ENCODE data around the gene PIAS3.
"Not testable (repeated sequence)": the region's sequence is repeated elsewhere in the genome, so short reads cannot be mapped to it uniquely, and the experiment has no call there.

The PIAS3 gene

GRCh38 chr1:145822779-145823331 is 36.0 kb downstream of the PIAS3 start:
- DNase-seq, result not testable (repeated sequence)

GRCh38 chr1:145818095-145818494 is 40.8 kb downstream of the PIAS3 start:
- DNase-seq, result not testable (repeated sequence)

DNA sequence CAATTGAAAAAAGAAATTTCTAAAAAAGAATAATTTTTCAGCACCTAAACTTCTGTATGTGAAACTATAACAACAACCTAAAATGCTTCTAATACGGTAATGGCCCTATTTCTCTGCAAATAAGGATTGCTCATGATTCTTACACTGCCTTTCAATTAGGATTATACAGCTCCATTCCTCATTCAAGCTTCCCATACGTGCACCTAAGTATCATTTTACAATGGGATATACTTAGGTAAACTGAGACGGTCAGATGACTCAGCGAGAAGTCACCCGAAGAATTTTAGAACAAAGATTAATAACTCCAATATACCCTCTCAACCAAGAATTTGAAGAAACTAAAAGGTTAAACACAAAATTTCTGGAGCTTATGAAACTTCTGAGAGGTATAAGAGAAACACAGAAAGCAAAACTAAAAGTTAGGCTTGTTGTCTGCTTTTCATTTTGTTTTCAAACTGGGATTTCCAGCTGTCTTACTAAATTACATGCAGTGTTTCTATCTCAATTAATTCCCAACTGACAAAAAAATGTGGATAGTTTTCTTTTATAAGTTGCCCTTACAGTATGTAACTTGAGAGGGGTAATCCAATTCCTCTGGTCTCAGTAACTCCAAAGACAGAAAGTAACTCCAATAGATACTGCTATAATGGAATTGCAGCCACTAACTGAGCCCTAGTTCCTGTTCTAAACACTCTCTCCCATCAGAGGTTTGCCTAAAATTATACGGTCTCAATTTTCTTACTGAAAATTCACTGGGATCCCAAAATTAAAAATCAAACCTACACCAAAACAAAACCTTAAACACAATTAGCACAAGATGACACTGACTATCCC is 45.7 kb downstream of the PIAS3 start:
- DNase-seq, result not testable (repeated sequence)

GRCh38 chr1:145806844-145807243 is 52.0 kb downstream of the PIAS3 start:
- DNase-seq, result no peak

DNA sequence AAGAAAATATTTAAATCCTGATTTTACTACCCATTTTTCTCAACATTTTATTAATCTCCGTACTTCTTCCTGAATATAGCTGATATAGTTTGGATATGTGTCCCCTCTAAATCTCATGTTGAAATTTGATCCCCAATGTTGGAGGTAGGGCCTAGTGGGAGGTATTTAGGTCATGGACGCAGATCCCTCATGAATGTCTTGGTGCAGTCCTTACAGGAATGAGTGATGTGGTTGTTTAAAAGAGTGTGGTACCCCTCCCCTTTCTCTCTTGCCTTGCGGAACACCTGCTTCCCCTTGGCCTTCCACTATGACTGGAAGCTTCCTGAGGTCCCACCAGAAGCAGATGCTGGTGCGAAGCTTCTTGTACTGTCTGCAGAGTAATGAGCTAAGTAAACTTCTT is 52.5 kb downstream of the PIAS3 start:
- DNase-seq, result no peak

DNA sequence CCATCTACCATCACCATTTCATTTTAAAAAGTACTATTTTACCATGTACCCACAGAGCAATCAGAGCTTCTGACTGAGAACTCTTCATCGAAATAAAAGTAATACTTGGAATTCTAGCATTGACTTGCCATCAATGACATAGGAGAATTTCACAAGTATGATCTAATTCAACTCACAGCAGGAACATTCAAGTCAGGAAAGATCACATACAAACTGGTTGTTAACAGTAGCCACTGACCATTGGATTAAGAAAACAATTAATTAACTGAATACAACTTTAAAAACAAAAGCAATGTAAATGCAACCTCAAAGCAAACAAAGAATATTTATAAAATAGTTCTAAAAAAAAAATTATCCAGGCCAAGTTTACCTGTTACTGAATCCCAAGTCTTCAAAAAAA is 53.8 kb downstream of the PIAS3 start:
- no peak for DNase-seq

- DNase-seq, result no peak
Observed at GRCh38 chr1:145804235-145805045, 54.4 kb downstream of the PIAS3 start.

DNA sequence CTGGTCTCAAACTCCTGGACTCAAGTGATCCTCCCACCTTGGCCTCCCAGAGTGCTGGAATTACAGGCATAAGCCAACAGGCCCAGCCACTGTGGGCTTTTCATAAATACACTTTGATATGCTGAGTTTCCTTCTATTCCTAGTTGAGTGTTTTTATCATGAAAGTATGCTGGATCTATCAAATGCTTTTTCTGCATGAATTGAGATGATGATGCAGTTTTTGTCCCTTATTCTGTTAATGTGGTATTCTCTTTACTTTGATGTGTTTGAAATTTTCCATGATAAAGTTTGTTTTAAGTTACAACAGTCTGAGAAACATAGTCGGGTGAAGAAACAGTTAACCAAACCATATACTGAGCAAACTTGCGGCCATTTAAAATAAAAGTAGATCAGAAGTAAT is 59.1 kb downstream of the PIAS3 start:
- no peak for DNase-seq

Data from activated gamma-delta T cell (primary cell).